SK-N-SH (cell line): ENCODE data around the gene SYNGR1.

Source experiments
- POLR2AphosphoS5 ChIP-seq: IDR thresholded peaks from 2 replicates; pipeline ENCODE4 v1.6.1; 2012; ENCODE audit warnings: low read depth, low read length
- TF ChIP-seq, protein P1 (sequence below): fragments of 200-600 bp; sonication (generic); IDR thresholded peaks from 2 replicates; pipeline ENCODE4 v1.6.1; 2017; ENCODE audit warnings: antibody characterized with exemption, mild to moderate bottlenecking, moderate library complexity

DNA sequence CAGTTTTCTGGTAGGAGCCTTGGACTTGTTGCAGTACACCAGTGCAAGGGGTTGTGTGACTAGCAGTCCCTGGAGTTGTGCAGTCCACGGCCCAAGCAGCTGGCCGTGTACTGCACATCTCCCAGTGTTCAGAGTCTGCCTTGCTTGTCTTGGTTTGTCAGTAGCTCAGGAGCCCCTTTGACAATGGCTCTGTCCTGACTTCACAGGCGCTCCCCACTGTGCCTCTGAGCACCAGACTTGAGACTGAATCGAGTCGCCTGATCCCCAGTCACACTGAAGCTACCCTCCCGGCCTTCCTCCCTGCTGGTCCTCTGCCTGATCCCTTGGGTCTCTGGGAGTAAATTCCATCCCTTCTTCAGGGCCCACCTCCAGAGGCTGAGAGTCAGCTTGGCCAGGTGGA lies 19.4 kb downstream of the SYNGR1 start:
- TF ChIP-seq, protein P1, sequence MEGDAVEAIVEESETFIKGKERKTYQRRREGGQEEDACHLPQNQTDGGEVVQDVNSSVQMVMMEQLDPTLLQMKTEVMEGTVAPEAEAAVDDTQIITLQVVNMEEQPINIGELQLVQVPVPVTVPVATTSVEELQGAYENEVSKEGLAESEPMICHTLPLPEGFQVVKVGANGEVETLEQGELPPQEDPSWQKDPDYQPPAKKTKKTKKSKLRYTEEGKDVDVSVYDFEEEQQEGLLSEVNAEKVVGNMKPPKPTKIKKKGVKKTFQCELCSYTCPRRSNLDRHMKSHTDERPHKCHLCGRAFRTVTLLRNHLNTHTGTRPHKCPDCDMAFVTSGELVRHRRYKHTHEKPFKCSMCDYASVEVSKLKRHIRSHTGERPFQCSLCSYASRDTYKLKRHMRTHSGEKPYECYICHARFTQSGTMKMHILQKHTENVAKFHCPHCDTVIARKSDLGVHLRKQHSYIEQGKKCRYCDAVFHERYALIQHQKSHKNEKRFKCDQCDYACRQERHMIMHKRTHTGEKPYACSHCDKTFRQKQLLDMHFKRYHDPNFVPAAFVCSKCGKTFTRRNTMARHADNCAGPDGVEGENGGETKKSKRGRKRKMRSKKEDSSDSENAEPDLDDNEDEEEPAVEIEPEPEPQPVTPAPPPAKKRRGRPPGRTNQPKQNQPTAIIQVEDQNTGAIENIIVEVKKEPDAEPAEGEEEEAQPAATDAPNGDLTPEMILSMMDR, result no peak
- TF ChIP-seq POLR2AphosphoS5, result no peak
